GM12878 (cell line): ENCODE results near the gene TRAF3. TPM values are rescaled to one million over a fixed set of nuclear protein-coding genes. Genes with fewer than 3 reads are reported as not detected.

Experiments
- ATAC-seq: fragments of 200-7000 bp; cut with Tn5 transposase; 3 replicates; pipeline ENCODE4 v1.9.1; 2020; ENCODE audit warnings: mild to moderate bottlenecking, moderate library complexity
- BruUV-seq: library from RNA; stranded (reverse); fragments of 400-500 nt; replicated peaks from 2 replicates; lab custom pipeline; 2021; lab: Mats Ljungman, UMichigan
- CTCF ChIA-PET: fragments of 300-600 bp; sonication (Branson Sonifier 250); formaldehyde crosslinking; extraction: SDS; loops from one replicate; lab custom pipeline; 2021; ENCODE audit warnings: inconsistent platforms; lab: Yijun Ruan, JAX
- POLR2A ChIA-PET: fragments of 350-600 bp; formaldehyde crosslinking; extraction: SDS; loops from one replicate; lab custom pipeline; 2021; ENCODE audit warnings: inconsistent platforms; lab: Charles Lee
- RAD21 ChIA-PET: fragments of 300-600 bp; sonication (Branson Sonifier 250); formaldehyde crosslinking; loops from one replicate; lab custom pipeline; 2023; ENCODE audit warnings: antibody characterized with exemption; ENCODE audit not compliant: unreplicated experiment; lab: Charles Lee
- SMC1A ChIA-PET: fragments of 300-600 bp; sonication (Branson Sonifier 250); formaldehyde crosslinking; loops from one replicate; lab custom pipeline; 2023; ENCODE audit not compliant: unreplicated experiment, uncharacterized antibody; lab: Charles Lee
- DNase-seq: peaks from one replicate; pipeline ENCODE4 v3.0.0-alpha.2; 2011; ENCODE audit warnings: low read depth, low spot score
- FAIRE-seq: peaks from 3 replicates; lab custom pipeline; 2011; peaks lifted over from hg19 to GRCh38; lab: Jason Lieb, UNC
- H2AFZ ChIP-seq: 2 replicates; pipeline ENCODE4 v1.6.0; 2011; ENCODE audit warnings: low read depth, low read length, control low read depth; ENCODE audit not compliant: control insufficient read depth
- H3K27ac ChIP-seq: 2 replicates; pipeline ENCODE4 v1.5.1; 2011; ENCODE audit warnings: control low read depth; ENCODE audit not compliant: control insufficient read depth, insufficient read depth
- H3K27me3 ChIP-seq, 2 experiments: replicated peaks in 1 of 2; 2 replicates each; pipeline versions ENCODE4 v1.6.0 to v1.6.1; 2011; ENCODE audit warnings: low read length in 1 of 2; ENCODE audit not compliant: control insufficient read depth in 2 of 2, insufficient read depth in 2 of 2
- H3K36me3 ChIP-seq, 2 experiments: 2 replicates each; pipeline ENCODE4 v1.5.1; 2011; ENCODE audit warnings: low read length in 1 of 2; ENCODE audit not compliant: control insufficient read depth in 2 of 2, insufficient read depth in 2 of 2
- H3K4me1 ChIP-seq: 2 replicates; pipeline ENCODE4 v1.6.1; 2011; ENCODE audit warnings: mild to moderate bottlenecking, low read length, moderate library complexity, mixed read lengths; ENCODE audit not compliant: control insufficient read depth, insufficient read depth
- H3K4me2 ChIP-seq: 2 replicates; pipeline ENCODE4 v1.6.0; 2011; ENCODE audit warnings: control low read depth; ENCODE audit not compliant: control insufficient read depth, insufficient read depth
- H3K4me3 ChIP-seq: fragments of 200-600 bp; sonication (generic); 2 replicates; pipeline ENCODE4 v1.5.1; 2016
- H3K79me2 ChIP-seq: 2 replicates; pipeline ENCODE4 v1.6.0; 2011; ENCODE audit warnings: low read length; ENCODE audit not compliant: control insufficient read depth, insufficient read depth
- H3K9ac ChIP-seq: 2 replicates; pipeline ENCODE4 v1.8.0; 2011; ENCODE audit warnings: low read length, control low read depth, mixed read lengths; ENCODE audit not compliant: control insufficient read depth, insufficient read depth
- H3K9me3 ChIP-seq: replicated peaks from 3 replicates; pipeline ENCODE4 v1.5.1; 2011; ENCODE audit warnings: mild to moderate bottlenecking, low read length; ENCODE audit not compliant: control insufficient read depth, insufficient read depth
- H4K20me1 ChIP-seq: 2 replicates; pipeline ENCODE4 v1.6.0; 2011; ENCODE audit not compliant: control insufficient read depth, insufficient read depth
- CTCF ChIP-seq, 3 experiments: IDR thresholded peaks in 2 of 3; conservative IDR thresholded peaks in 1 of 3; 2 replicates each; pipeline ENCODE4 v1.5.1; 2011; ENCODE audit warnings: low read depth in 3 of 3, low read length in 3 of 3, mild to moderate bottlenecking in 3 of 3, control low read depth in 2 of 3, moderate library complexity in 2 of 3, inconsistent platforms in 1 of 3, mixed read lengths in 1 of 3; ENCODE audit not compliant: control insufficient read depth in 2 of 3, insufficient read depth in 1 of 3; ENCODE audit errors: extremely low read depth in 1 of 3
- WGBS: methylation state at CpG from one replicate; pipeline ENCODE4 v1.1.6; 2016; ENCODE audit warnings: low lambda C conversion rate; ENCODE audit not compliant: insufficient replicate concordance, insufficient coverage; ENCODE audit errors: missing lambda C conversion rate; 5-methylcytosine and 5-hydroxymethylcytosine counted together
- in situ Hi-C: fragments of 300-500 bp; cut with MboI; formaldehyde crosslinking; loops from 9 replicates; pipeline ENCODE4 v1.14.3; 2018; ENCODE audit warnings: mixed read lengths
- intact Hi-C: fragments of 100-400 bp; cut with micrococcal nuclease; formaldehyde crosslinking; loops from one replicate; pipeline ENCODE4 v1.14.2; 2022; ENCODE audit not compliant: unreplicated experiment
- polyA plus RNA-seq, 11 experiments: library from polyadenylated mRNA; depleted of rRNA in 4 of 11; unstranded in 6 of 11; stranded (reverse) in 5 of 11; fragments of >200 nt; fragmentation: Nextera tagmentation in 4 of 11; fragmentation: Illumina TruSeq in 1 of 11; extraction: Ambion mirVana in 4 of 11; extraction: Trizol in 1 of 11; gene quantifications; 1 replicate in 1 of 11; 2 replicates in 10 of 11; pipeline versions ENCODE4 v1.2.1 to v1.2.3, GENCODE V29; 2011 to 2016; ENCODE audit warnings: inconsistent platforms in 2 of 11, missing spikeins in 2 of 11, low read depth in 1 of 11
- total RNA-seq, 4 experiments: library from RNA; depleted of rRNA in 3 of 4; stranded (reverse); fragments of >200 nt in 3 of 4; fragmentation: Illumina TruSeq in 1 of 4; extraction: Trizol in 1 of 4; gene quantifications; 2 replicates each; pipeline versions ENCODE4 v1.2.1 to v1.2.3, GENCODE V29; 2013 to 2021

The TRAF3 gene
- total and polyA plus RNA-seq, 10 of the 15 experiments (the other 5 are each of a cell fraction or from before 2014, with no cell fraction given) = 3.0 to 70.1 (median 36.5) TPM

GRCh38 chr14:102903248-102903888, 126.1 kb downstream of the TRAF3 start:
- Histone ChIP-seq H2AFZ (no peak overlapping the region), H3K9me3 (no peaks in the 10 kb centered on the region), H3K9ac (peak overlapping the region; percentile 78; the same call in 1 of the 2 replicates), H3K79me2 (peaks cover 30% of the 10 kb centered on the region), H3K27me3 (no peaks in the 10 kb centered on the region), H3K4me2 (no peak overlapping the region), H3K4me3 (no peak overlapping the region), H4K20me1 (no peaks in the 10 kb centered on the region), H3K36me3 (peaks cover 30 to 42% of the 10 kb centered on the region in 2 experiments), H3K27ac (peak overlapping the region; percentile 98), H3K4me1 (peaks cover 46% of the 10 kb centered on the region)
- TF ChIP-seq CTCF (IDR thresholded peaks at IDR 0.05 in 2 of 3, conservative IDR thresholded peaks at IDR 0.05 in 1 of 3; ENCODE audit: control insufficient read depth in 2 of 3, extremely low read depth in 1 of 3, insufficient read depth in 1 of 3, low read depth in 3 of 3, low read length in 3 of 3) = no peak
- ChIA-PET POLR2A (interaction anchor here (2.3 kb wide), 1 partner anchor 121 kb away, joined by 14 read pairs; no protein-coding TSS in a partner anchor), RAD21 (interaction anchor here (3.0 to 3.4 kb wide), 2 partner anchors 119 to 209 kb away, joined by 25 to 26 read pairs; no protein-coding TSS in a partner anchor), CTCF (interaction anchor here (1.1 to 3.6 kb wide), 4 partner anchors 13 to 208 kb away, joined by 3 to 25 read pairs (median 15); no protein-coding TSS in a partner anchor), SMC1A (interaction anchor here (0.6 to 3.0 kb wide), 5 partner anchors 104 to 209 kb away, joined by 3 to 15 read pairs (median 4); no protein-coding TSS in a partner anchor)
- BruUV-seq = no TSS peak
- DNase-seq = no peak
- in situ Hi-C loops = no loop called here
- ATAC-seq = no peak
- no peak for FAIRE-seq
- intact Hi-C loops = loop anchor here (5.0 kb wide), 1 partner anchor 126 kb away; the partner anchor contains the start of gene TRAF3
- WGBS = 91% methylated on average over 29 of the region's 29 CpGs
